Nephron (organoid): Measurements from ENCODE around the gene TMEM167A.

Experiments
- H3K27ac Mint-ChIP-seq, 3 experiments: 2 replicates each; pipeline ENCODE4 v1.8.0; 2020; ENCODE audit warnings: mixed read lengths in 3 of 3, mild to moderate bottlenecking in 2 of 3, moderate library complexity in 1 of 3
- H3K27me3 Mint-ChIP-seq: 2 replicates; pipeline ENCODE4 v1.8.0; 2021; ENCODE audit warnings: low read depth, mild to moderate bottlenecking, moderate library complexity, mixed read lengths
- H3K36me3 Mint-ChIP-seq: 2 replicates; pipeline ENCODE4 v1.8.0; 2020; ENCODE audit warnings: low read depth, mixed read lengths
- H3K4me1 Mint-ChIP-seq: 2 replicates; pipeline ENCODE4 v1.8.0; 2020; ENCODE audit warnings: mixed read lengths
- H3K4me3 Mint-ChIP-seq, 3 experiments: 2 replicates each; pipeline ENCODE4 v1.8.0; 2020; ENCODE audit warnings: mild to moderate bottlenecking in 3 of 3, mixed read lengths in 3 of 3, moderate library complexity in 2 of 3
- H3K9me3 Mint-ChIP-seq: 2 replicates; pipeline ENCODE4 v1.8.0; 2020; ENCODE audit warnings: mixed read lengths
- CTCF ChIP-seq, 3 experiments: fragments of 200-600 bp; sonication (generic); IDR thresholded peaks; one replicate each; pipeline ENCODE4 v1.5.0; 2021; ENCODE audit warnings: antibody characterized with exemption in 3 of 3; ENCODE audit not compliant: unreplicated experiment in 3 of 3

The TMEM167A gene

DNA sequence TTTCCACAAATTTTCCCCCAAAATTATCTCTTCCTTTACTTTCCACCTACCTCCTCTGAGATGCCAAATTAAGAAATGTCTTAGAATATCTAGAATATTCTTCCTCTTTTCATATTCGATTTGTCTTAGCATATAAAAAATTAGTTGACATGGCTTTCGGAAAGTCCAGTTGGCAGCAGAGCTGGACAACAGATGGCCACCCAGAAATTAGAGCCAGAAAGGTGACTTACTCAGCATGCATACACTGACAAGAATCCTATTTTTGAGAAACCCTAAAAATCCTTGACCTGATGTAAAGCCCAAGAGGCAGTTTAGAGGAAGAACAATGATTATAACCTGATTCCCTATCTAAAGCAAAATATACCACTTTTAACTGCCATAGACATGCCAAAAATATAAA is 22.0 kb downstream of the TMEM167A start:
- Mint-ChIP-seq H3K4me1 (peaks cover 46% of the 10 kb centered on the region), H3K4me3 (no peak overlapping the region), H3K27ac (peak overlapping the region in 1 of 3 experiments; percentile 34), H3K27me3 (no peaks in the 10 kb centered on the region), H3K9me3 (no peaks in the 10 kb centered on the region), H3K36me3 (peaks cover 64% of the 10 kb centered on the region)
- TF ChIP-seq CTCF (IDR thresholded peaks at IDR 0.05; ENCODE audit: unreplicated experiment in 3 of 3): no peak

GRCh38 chr5:83050723-83051340 is 26.4 kb downstream of the TMEM167A start:
- TF ChIP-seq CTCF (IDR thresholded peaks at IDR 0.05; ENCODE audit: unreplicated experiment in 3 of 3): no peak
- Mint-ChIP-seq H3K4me3 (no peak overlapping the region), H3K36me3 (peaks cover 56% of the 10 kb centered on the region), H3K4me1 (peaks cover 35% of the 10 kb centered on the region), H3K27me3 (no peaks in the 10 kb centered on the region), H3K9me3 (no peaks in the 10 kb centered on the region), H3K27ac (peak overlapping the region; percentile 6 to 22 (median 21))

GRCh38 chr5:83049370-83049885 is 27.8 kb downstream of the TMEM167A start:
- TF ChIP-seq CTCF (IDR thresholded peaks at IDR 0.05; ENCODE audit: unreplicated experiment in 3 of 3): no peak
- Mint-ChIP-seq H3K27me3 (no peaks in the 10 kb centered on the region), H3K4me1 (peaks cover 29% of the 10 kb centered on the region), H3K4me3 (no peak overlapping the region), H3K27ac (peak overlapping the region; percentile 68 to 85 (median 74)), H3K9me3 (no peaks in the 10 kb centered on the region), H3K36me3 (peaks cover 44% of the 10 kb centered on the region)

DNA sequence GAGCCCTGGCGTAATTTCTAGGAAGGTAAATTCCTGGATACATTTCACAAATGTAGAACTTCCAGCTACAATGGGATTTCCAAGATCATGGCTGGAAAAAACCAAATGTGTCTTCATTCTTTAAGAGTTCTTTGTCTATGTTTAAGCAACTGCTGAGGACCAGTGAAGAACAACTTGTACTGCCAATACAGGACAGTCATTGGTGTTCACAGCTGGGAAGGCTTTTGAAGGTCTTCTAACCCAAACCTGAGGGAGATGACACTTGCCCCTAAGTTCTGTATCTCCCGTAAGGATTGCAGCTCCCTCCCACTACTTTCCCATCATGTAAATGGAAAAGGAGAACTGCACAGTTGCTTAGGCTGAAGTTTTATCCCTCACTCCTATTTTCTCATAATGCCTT is 28.4 kb downstream of the TMEM167A start:
- Mint-ChIP-seq H3K36me3 (peaks cover 38% of the 10 kb centered on the region), H3K27me3 (no peaks in the 10 kb centered on the region), H3K4me3 (no peak overlapping the region), H3K27ac (peak overlapping the region; percentile 68 to 85 (median 74)), H3K9me3 (no peaks in the 10 kb centered on the region), H3K4me1 (peaks cover 23% of the 10 kb centered on the region)
- TF ChIP-seq CTCF (IDR thresholded peaks at IDR 0.05; ENCODE audit: unreplicated experiment in 3 of 3): no peak

DNA sequence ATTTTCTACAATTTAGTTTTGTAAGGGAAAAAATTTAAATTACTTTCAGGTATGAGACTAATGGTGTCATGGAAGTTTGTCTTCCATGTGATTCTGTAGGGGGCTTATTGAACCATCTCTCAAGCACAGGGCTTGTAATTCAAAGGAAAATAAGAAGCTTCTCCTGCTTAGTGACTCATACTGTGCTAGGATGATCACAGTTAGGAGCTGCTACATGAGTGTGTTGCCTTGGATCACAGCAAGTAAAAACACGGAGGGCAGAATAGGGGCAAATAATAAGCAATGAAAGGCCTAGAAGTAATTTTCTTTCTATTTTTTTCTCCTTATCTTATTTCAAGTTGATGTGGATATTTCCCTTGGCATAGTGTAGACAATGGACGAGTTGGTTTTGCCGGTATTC is 28.9 kb downstream of the TMEM167A start:
- TF ChIP-seq CTCF (IDR thresholded peaks at IDR 0.05; ENCODE audit: unreplicated experiment in 3 of 3): no peak
- Mint-ChIP-seq H3K9me3 (no peaks in the 10 kb centered on the region), H3K27me3 (no peaks in the 10 kb centered on the region), H3K4me1 (peaks cover 22% of the 10 kb centered on the region), H3K36me3 (peaks cover 33% of the 10 kb centered on the region), H3K4me3 (no peak overlapping the region), H3K27ac (peak overlapping the region in 2 of 3 experiments; percentile 24 to 68)

DNA sequence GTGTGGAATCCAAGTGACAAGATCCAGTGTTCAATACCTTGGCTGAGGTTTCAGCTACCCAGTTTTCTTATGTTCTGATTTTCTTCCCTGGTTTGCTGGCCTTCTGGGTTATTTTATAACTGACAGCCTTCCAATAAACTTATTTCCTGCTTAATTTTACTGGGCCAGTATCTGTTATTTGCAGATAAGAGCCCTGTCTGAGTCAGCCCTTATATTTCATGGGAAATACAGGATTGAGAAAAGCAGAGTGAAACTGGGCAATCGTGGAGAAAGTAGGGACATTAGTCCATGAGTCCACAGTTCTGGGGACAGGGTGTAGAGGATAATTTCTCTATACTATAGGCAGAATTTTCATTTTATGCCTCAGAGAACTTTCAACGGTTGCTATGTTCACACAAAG is 32.3 kb downstream of the TMEM167A start:
- H3K4me1 Mint-ChIP-seq: peaks cover 11% of the 10 kb centered on the region
- H3K27me3 Mint-ChIP-seq: no peaks in the 10 kb centered on the region
- H3K9me3 Mint-ChIP-seq: no peaks in the 10 kb centered on the region
- peaks cover 8% of the 10 kb centered on the region for H3K36me3 Mint-ChIP-seq
- H3K4me3 Mint-ChIP-seq: no peak overlapping the region
- no peak for TF ChIP-seq CTCF (IDR thresholded peaks at IDR 0.05; ENCODE audit: unreplicated experiment in 3 of 3)
- no peak overlapping the region for H3K27ac Mint-ChIP-seq
